HPDE6-E6E7 (cell line): ENCODE data around the gene STARD9.
"Not testable (repeated sequence)": the region's sequence is repeated elsewhere in the genome, so short reads cannot be mapped to it uniquely, and the experiment has no call there.

Source experiments
- DNase-seq: peaks from one replicate; pipeline ENCODE4 v3.0.0; 2011; ENCODE audit warnings: missing footprints; ENCODE audit errors: extremely low spot score

STARD9 gene

GRCh38 chr15:42575188-42576039, at the start of gene STARD9:
Gene STARD9, plus strand, starts transcription at chr15:42575606. Its CDS starts 110 bp downstream, at chr15:42575716.
- DNase-seq, result peak; percentile 93

GRCh38 chr15:42528970-42529369, 46.4 kb upstream of the STARD9 start:
- DNase-seq, result no peak

GRCh38 chr15:42533246-42533645, 42.2 kb upstream of the STARD9 start:
- DNase-seq, result no peak

- no peak for DNase-seq
Measured at GRCh38 chr15:42544853-42545629, 30.4 kb upstream of the STARD9 start.

GRCh38 chr15:42547918-42548248, 27.5 kb upstream of the STARD9 start:
- no peak for DNase-seq

GRCh38 chr15:42548249-42549031, 27.0 kb upstream of the STARD9 start, which contains the start of the genes HAUS2 and LRRC57:
Gene HAUS2, plus strand, starts transcription at chr15:42548838. Its CDS starts 35 bp downstream, at chr15:42548873.
Gene LRRC57, minus strand, starts transcription at chr15:42548793. Its CDS starts 359 bp downstream, at chr15:42548434.
- DNase-seq, result peak; percentile 96

GRCh38 chr15:42549032-42549491, 26.3 kb upstream of the STARD9 start:
- peak; percentile 19 for DNase-seq

GRCh38 chr15:42549741-42550392, 25.5 kb upstream of the STARD9 start:
- no peak for DNase-seq

GRCh38 chr15:42553554-42553953, 21.9 kb upstream of the STARD9 start:
- DNase-seq, result no peak

- DNase-seq, result not testable (repeated sequence)
Measured at GRCh38 chr15:42556550-42557207, 18.7 kb upstream of the STARD9 start.

- DNase-seq, result no peak
Measured at GRCh38 chr15:42558739-42559138, 16.7 kb upstream of the STARD9 start.

GRCh38 chr15:42576040-42576594, 711 bp downstream of the STARD9 start:
- DNase-seq, result no peak

GRCh38 chr15:42576776-42577175, 1.4 kb downstream of the STARD9 start:
- no peak for DNase-seq

GRCh38 chr15:42577514-42578031, 2.2 kb downstream of the STARD9 start:
- DNase-seq, result no peak

GRCh38 chr15:42578984-42579537, 3.7 kb downstream of the STARD9 start:
- DNase-seq, result no peak

- DNase-seq, result peak; percentile 64
Measured at GRCh38 chr15:42581272-42581730, 5.9 kb downstream of the STARD9 start.

- DNase-seq, result no peak
Measured at GRCh38 chr15:42582569-42583375, 7.4 kb downstream of the STARD9 start.

- no peak for DNase-seq
Measured at GRCh38 chr15:42584031-42584765, 8.8 kb downstream of the STARD9 start.
